ENCODE results near the gene GAPDHS. TPM values are rescaled to one million over a fixed set of nuclear protein-coding genes. Genes with fewer than 3 reads are reported as not detected.

GAPDHS gene
- total and polyA plus RNA-seq, 3 donors from 2014 or later, result 123 to 363 (median 338) TPM

GRCh38 chr19:35569281-35569781, 36.1 kb downstream of the GAPDHS start:
- peak; percentile 38 for DNase-seq
- Histone ChIP-seq H3K27ac (no peak overlapping the region), H3K27me3 (no peaks in the 10 kb centered on the region), H3K4me1 (peaks cover 6% of the 10 kb centered on the region), H3K4me3 (no peak overlapping the region), H3K36me3 (ENCODE audit: low read depth, missing control alignments) (no peaks in the 10 kb centered on the region), H3K9me3 (no peaks in the 10 kb centered on the region)
- TF ChIP-seq POLR2A (IDR thresholded peaks at IDR 0.05), result no peak
- TF ChIP-seq CTCF (IDR thresholded peaks at IDR 0.05), result no peak
- intact Hi-C loops (cut with DNase I; ENCODE audit: low total_unique reads), result no loop called here
- WGBS, 2 donors, result 53 to 62% methylated on average over 5 of the region's 5 CpGs

DNA sequence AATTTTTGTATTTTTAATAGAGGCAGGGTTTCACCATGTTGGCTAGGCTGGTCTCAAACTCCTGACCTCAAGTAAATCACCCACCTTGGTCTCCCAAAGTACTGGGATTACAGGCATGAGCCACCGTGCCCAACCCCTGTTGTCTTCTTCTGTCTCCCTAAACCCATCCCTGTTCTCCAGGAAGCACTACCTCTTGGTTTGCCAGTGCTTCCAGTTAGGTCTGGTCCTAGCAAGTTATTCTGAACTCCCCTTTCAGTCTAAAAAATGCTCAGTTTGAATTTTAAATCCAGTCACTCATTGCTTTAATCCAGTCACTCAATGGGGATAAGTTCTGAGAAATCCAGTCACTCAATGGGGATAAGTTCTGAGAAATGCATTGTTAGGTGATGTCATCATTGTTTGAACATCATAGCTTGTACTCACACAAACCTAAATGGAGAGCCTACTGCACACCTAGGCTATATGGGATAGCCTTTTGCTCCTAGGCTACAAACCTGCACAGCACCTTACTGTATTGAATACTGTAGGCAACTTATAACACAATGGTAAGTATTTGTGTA, 38.2 kb downstream of the GAPDHS start:
- no peak overlapping the region for H3K27ac ChIP-seq
- H3K36me3 ChIP-seq (ENCODE audit: low read depth, missing control alignments), result no peaks in the 10 kb centered on the region
- no peaks in the 10 kb centered on the region for H3K27me3 ChIP-seq
- no peaks in the 10 kb centered on the region for H3K9me3 ChIP-seq
- DNase-seq, result no peak
- H3K4me1 ChIP-seq, result peaks cover 6% of the 10 kb centered on the region
- TF ChIP-seq CTCF (IDR thresholded peaks at IDR 0.05) (no peak), POLR2A (IDR thresholded peaks at IDR 0.05) (no peak)
- H3K4me3 ChIP-seq, result no peak overlapping the region
- intact Hi-C loops (cut with DNase I; ENCODE audit: low total_unique reads), result no loop called here
- WGBS, 2 donors, result 77 to 95% methylated on average over 1 of the region's 1 CpG

DNA sequence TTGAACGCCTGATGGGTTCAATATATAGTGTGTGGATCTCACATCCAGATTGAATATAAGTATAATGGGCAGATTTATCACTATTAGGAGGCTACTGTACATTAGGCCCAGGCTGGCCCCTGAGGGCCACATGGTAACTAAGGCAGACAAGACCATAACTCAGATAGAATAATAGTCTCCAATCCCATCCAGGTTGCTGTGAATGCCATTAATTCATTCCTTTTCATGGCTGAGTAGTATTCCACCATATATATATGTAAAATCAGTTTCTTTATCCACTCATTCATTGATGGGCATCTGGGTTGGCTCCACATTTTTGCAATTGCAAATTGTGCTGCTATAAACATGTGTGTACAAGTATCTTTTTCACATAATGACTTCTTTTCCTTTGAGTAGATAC, 44.7 kb downstream of the GAPDHS start:
- Histone ChIP-seq H3K27ac (no peak overlapping the region), H3K36me3 (ENCODE audit: low read depth, missing control alignments) (no peaks in the 10 kb centered on the region), H3K27me3 (no peaks in the 10 kb centered on the region), H3K4me1 (no peaks in the 10 kb centered on the region), H3K4me3 (no peak overlapping the region), H3K9me3 (no peaks in the 10 kb centered on the region)
- DNase-seq, result no peak
- WGBS, 2 donors, result 23 to 62% methylated on average over 1 of the region's 1 CpG
- intact Hi-C loops (cut with DNase I; ENCODE audit: low total_unique reads), result no loop called here
- TF ChIP-seq POLR2A (IDR thresholded peaks at IDR 0.05) (no peak), CTCF (IDR thresholded peaks at IDR 0.05) (no peak)

DNA sequence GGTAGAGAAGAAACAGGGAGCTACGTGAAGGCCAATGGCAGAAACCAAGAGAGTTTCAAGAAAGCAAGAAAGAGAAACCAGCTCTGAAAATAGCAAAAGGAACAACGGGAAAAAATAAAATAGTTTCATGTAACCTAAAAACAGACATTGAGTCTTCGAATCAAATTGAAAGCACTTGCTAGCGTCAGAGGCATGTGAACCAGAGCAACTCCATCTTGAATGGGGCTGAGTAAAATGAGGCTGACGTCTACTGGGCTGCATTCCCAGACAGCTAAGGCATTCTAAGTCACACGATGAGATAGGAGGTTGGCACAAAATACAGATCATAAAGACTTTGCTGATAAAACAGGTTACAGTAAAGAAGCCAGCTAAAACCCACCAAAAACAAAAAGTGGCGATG, 45.5 kb downstream of the GAPDHS start:
- H3K27me3 ChIP-seq, result no peaks in the 10 kb centered on the region
- no peak for DNase-seq
- H3K27ac ChIP-seq, result no peak overlapping the region
- WGBS, 2 donors, result 68 to 76% methylated on average over 7 of the region's 7 CpGs
- no peaks in the 10 kb centered on the region for H3K4me1 ChIP-seq
- no peak overlapping the region for H3K4me3 ChIP-seq
- no peak for TF ChIP-seq POLR2A (IDR thresholded peaks at IDR 0.05)
- TF ChIP-seq CTCF (IDR thresholded peaks at IDR 0.05), result no peak
- no peaks in the 10 kb centered on the region for H3K9me3 ChIP-seq
- intact Hi-C loops (cut with DNase I; ENCODE audit: low total_unique reads), result no loop called here
- H3K36me3 ChIP-seq (ENCODE audit: low read depth, missing control alignments), result no peaks in the 10 kb centered on the region

DNA sequence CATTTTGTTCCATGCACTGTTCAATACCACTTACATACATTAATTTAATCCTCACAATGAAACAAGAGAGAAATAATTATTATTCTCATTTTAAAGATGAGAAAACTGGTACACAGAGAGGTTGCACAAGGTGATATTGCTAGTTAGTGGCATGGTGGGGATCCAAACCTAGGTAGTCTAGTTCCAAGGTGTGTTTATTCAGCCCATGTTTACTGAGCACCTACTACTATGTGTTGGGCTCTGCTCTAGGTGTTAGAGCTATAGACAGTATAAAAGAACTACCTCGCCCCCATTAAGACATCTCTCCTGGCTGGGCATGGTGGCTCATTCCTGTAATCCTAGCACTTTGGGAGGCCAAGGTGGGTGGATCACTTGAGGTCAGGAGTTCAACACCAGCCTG, 49.5 kb downstream of the GAPDHS start:
- H3K4me3 ChIP-seq, result no peak overlapping the region
- TF ChIP-seq CTCF (IDR thresholded peaks at IDR 0.05) (no peak), POLR2A (IDR thresholded peaks at IDR 0.05) (no peak)
- no peaks in the 10 kb centered on the region for H3K27me3 ChIP-seq
- H3K9me3 ChIP-seq, result no peaks in the 10 kb centered on the region
- no peaks in the 10 kb centered on the region for H3K36me3 ChIP-seq (ENCODE audit: low read depth, missing control alignments)
- H3K4me1 ChIP-seq, result no peaks in the 10 kb centered on the region
- H3K27ac ChIP-seq, result no peak overlapping the region
- no peak for DNase-seq
- WGBS, 2 donors, result 88 to 93% methylated on average over 1 of the region's 1 CpG
- intact Hi-C loops (cut with DNase I; ENCODE audit: low total_unique reads), result no loop called here

All from testis (tissue), 3 donors.